Thoracic aorta (tissue), 2 donors: ENCODE results near the gene PTPRM. TPM values are rescaled to one million over a fixed set of nuclear protein-coding genes. Genes with fewer than 3 reads are reported as not detected.
"Not testable (repeated sequence)": the region's sequence is repeated elsewhere in the genome, so short reads cannot be mapped to it uniquely, and the experiment has no call there.

Experiments
- ATAC-seq: fragments of 150-250 bp; one replicate; pipeline ENCODE4 v1.8.0; 2017; ENCODE audit warnings: low read depth; ENCODE audit not compliant: insufficient number of reproducible peaks, low FRiP score
- DNase-seq: peaks from one replicate; pipeline ENCODE4 v3.0.0-alpha.2; 2020; ENCODE audit warnings: low spot score
- H3K27ac ChIP-seq, 2 donors: fragments of 200-600 bp; sonication (generic); 1 replicate in 1 of 2; 2 replicates in 1 of 2; pipeline ENCODE4 v1.5.1; 2016; ENCODE audit warnings: mild to moderate bottlenecking in 2 of 2, moderate library complexity in 2 of 2
- H3K27me3 ChIP-seq: fragments of 200-600 bp; sonication (generic); replicated peaks from 2 replicates; pipeline ENCODE4 v1.6.0; 2016; ENCODE audit warnings: mild to moderate bottlenecking; ENCODE audit not compliant: insufficient read depth
- H3K36me3 ChIP-seq: fragments of 200-600 bp; sonication (generic); one replicate; pipeline ENCODE4 v1.5.1; 2016
- H3K4me1 ChIP-seq, 2 donors: fragments of 200-600 bp; sonication (generic); 1 replicate in 1 of 2; 2 replicates in 1 of 2; pipeline versions ENCODE4 v1.5.1 to v1.6.0; 2016; ENCODE audit warnings: low read depth in 2 of 2, mild to moderate bottlenecking in 1 of 2; ENCODE audit not compliant: control insufficient read depth in 1 of 2
- H3K4me3 ChIP-seq: fragments of 200-600 bp; sonication (generic); 2 replicates; pipeline ENCODE4 v1.5.1; 2016; ENCODE audit warnings: mild to moderate bottlenecking
- H3K9me3 ChIP-seq: fragments of 200-600 bp; sonication (generic); 2 replicates; pipeline ENCODE4 v1.5.1; 2016
- CTCF ChIP-seq: fragments of 200-600 bp; sonication (generic); IDR thresholded peaks from one replicate; pipeline ENCODE4 v1.5.1; 2019; ENCODE audit warnings: antibody characterized with exemption
- total RNA-seq, 2 donors: library from RNA; depleted of rRNA; stranded (reverse); fragments of >200 nt; gene quantifications; one replicate each; pipeline versions ENCODE4 v1.1.0 to v1.2.3, GENCODE V29; 2016

PTPRM gene
- total RNA-seq, 2 donors from 2014 or later = 90.3 to 102 TPM

- Histone ChIP-seq H3K36me3 (no peaks in the 10 kb centered on the region), H3K4me3 (no peak overlapping the region), H3K9me3 (no peaks in the 10 kb centered on the region), H3K27ac (no peak overlapping the region), H3K4me1 (peaks cover 11 to 20% of the 10 kb centered on the region in 2 donors), H3K27me3 (no peaks in the 10 kb centered on the region)
- DNase-seq (no peak), ATAC-seq (no peak)
- no peak for TF ChIP-seq CTCF
Measured at GRCh38 chr18:8051453-8051852, 484.3 kb downstream of the PTPRM start.

- no peak for TF ChIP-seq CTCF
- no peaks in the 10 kb centered on the region for H3K27me3 ChIP-seq
- no peak for ATAC-seq
- no peaks in the 10 kb centered on the region for H3K9me3 ChIP-seq
- H3K4me1 ChIP-seq = peaks cover 11 to 20% of the 10 kb centered on the region in 2 donors
- H3K27ac ChIP-seq = no peak overlapping the region
- no peak for DNase-seq
- H3K36me3 ChIP-seq = no peaks in the 10 kb centered on the region
- H3K4me3 ChIP-seq = no peak overlapping the region
Measured at GRCh38 chr18:8052237-8052701, 485.2 kb downstream of the PTPRM start.

- Histone ChIP-seq H3K36me3 (no peaks in the 10 kb centered on the region), H3K4me3 (no peak overlapping the region), H3K27me3 (no peaks in the 10 kb centered on the region), H3K9me3 (no peaks in the 10 kb centered on the region), H3K4me1 (peaks cover 6 to 15% of the 10 kb centered on the region in 2 donors), H3K27ac (no peak overlapping the region)
- ATAC-seq = no peak
- TF ChIP-seq CTCF = no peak
- DNase-seq = no peak
Measured at GRCh38 chr18:8056723-8057122, 489.6 kb downstream of the PTPRM start.

- H3K27ac ChIP-seq = not testable (repeated sequence)
Measured at GRCh38 chr18:8063152-8063551, 496.0 kb downstream of the PTPRM start.

GRCh38 chr18:8063733-8064132 lies 496.6 kb downstream of the PTPRM start:
- H3K27me3 ChIP-seq = no peaks in the 10 kb centered on the region
- no peak overlapping the region for H3K4me3 ChIP-seq
- H3K9me3 ChIP-seq = no peaks in the 10 kb centered on the region
- no peak for ATAC-seq
- no peak for TF ChIP-seq CTCF
- H3K36me3 ChIP-seq = no peaks in the 10 kb centered on the region
- no peak overlapping the region for H3K27ac ChIP-seq
- no peaks in the 10 kb centered on the region for H3K4me1 ChIP-seq
- no peak for DNase-seq

More at GRCh38 chr18:8063152-8063551, 496.0 kb downstream of the PTPRM start:
- H3K4me1 ChIP-seq, DNase-seq, H3K36me3 ChIP-seq, H3K4me3 ChIP-seq, H3K9me3 ChIP-seq, ATAC-seq, H3K27me3 ChIP-seq: not testable (repeated sequence)

GRCh38 chr18:8065284-8065683 lies 498.2 kb downstream of the PTPRM start:
- no peaks in the 10 kb centered on the region for H3K9me3 ChIP-seq
- H3K36me3 ChIP-seq = no peaks in the 10 kb centered on the region
- H3K27ac ChIP-seq = no peak overlapping the region
- no peak for ATAC-seq
- no peak for TF ChIP-seq CTCF
- H3K27me3 ChIP-seq = no peaks in the 10 kb centered on the region
- no peak for DNase-seq
- no peaks in the 10 kb centered on the region for H3K4me1 ChIP-seq
- H3K4me3 ChIP-seq = no peak overlapping the region
